H54 (cell line): ENCODE results near the gene PGAP3.
A peak's percentile ranks its signal among the peaks of the same experiment; 100 is the strongest.
"Not testable (repeated sequence)": the region's sequence is repeated elsewhere in the genome, so short reads cannot be mapped to it uniquely, and the experiment has no call there.

Experiments
- DNase-seq: peaks from one replicate; pipeline ENCODE4 v3.0.0; 2011; ENCODE audit warnings: low spot score, mixed read lengths; ENCODE audit not compliant: insufficient read length
- FAIRE-seq: peaks from 3 replicates; lab custom pipeline; 2011; peaks lifted over from hg19 to GRCh38; lab: Jason Lieb, UNC
- POLR2A ChIP-seq: IDR thresholded peaks from 2 replicates; pipeline ENCODE4 v1.6.1; 2011; ENCODE audit warnings: low read depth, mild to moderate bottlenecking, low read length

The PGAP3 gene, protein sequence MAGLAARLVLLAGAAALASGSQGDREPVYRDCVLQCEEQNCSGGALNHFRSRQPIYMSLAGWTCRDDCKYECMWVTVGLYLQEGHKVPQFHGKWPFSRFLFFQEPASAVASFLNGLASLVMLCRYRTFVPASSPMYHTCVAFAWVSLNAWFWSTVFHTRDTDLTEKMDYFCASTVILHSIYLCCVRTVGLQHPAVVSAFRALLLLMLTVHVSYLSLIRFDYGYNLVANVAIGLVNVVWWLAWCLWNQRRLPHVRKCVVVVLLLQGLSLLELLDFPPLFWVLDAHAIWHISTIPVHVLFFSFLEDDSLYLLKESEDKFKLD

DNA sequence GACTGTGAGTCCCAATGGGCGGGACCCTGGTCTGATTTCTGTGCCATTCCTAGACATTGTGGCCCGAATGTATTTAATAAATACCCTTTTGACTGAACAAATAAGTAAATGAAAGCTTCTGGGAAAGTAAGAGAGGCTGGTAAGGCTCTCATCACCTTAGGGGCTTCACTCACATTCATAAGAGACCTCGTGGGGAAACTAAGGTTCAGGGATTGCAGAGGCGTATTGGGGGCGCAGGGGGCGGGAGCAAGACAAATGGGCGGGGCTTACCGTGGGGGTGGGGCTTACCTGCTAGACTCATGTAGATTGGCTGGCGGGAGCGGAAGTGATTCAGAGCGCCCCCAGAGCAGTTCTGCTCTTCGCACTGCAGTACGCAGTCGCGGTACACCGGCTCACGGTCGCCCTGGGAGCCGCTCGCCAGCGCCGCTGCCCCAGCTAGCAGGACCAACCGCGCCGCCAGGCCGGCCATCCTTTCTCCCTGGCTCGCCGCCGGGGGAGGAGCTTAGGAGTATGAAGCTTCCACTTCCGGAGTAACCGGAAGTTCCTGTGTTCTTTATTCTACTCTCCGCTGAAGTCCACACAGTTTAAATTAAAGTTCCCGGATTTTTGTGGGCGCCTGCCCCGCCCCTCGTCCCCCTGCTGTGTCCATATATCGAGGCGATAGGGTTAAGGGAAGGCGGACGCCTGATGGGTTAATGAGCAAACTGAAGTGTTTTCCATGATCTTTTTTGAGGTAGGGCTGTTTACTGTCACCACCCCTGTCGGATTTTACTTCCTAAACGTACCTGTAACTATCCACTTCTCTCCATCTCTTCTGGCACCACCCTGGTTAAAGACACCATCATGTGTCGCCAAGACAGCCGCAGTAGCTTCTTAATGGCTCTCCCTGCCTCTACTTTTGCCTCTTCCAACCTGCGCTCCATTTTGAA is at the start of gene PGAP3:
Gene PGAP3 (minus strand): TSS at position 512 of the 929 bp plus-strand sequence. CDS start 43 bp downstream, at position 469.
- TF ChIP-seq POLR2A = peak; percentile 67
- FAIRE-seq (no peak), DNase-seq (peak; percentile 94)

DNA sequence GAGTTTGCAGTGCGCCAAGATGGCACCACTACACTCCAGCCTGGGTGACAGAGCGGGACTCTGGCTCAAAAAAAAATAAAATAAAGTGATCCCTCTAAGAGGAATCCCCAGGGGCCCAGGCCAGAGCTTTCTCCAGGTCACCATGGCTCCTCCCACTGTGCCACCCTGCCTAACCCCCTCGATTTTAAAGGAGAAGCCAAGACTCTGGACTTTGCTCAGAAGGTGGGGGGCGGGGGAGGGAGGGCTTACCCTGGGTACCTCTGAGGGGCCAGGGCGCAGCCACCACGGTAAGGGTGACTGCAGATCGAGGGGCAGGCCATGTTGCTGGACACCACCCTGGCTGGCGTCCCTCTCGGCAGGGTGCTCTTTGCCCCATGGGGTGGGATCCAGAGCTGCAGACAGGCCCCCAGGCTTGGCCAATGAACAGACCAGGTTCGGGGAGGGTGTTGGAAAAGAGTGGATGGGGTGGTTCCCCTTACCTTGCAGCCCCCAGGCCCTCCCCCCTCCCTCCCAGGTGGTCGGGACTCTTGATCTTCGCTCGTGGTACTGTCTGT is 49.4 kb upstream of the PGAP3 start:
- FAIRE-seq (no peak), DNase-seq (no peak)
- TF ChIP-seq POLR2A = no peak

DNA sequence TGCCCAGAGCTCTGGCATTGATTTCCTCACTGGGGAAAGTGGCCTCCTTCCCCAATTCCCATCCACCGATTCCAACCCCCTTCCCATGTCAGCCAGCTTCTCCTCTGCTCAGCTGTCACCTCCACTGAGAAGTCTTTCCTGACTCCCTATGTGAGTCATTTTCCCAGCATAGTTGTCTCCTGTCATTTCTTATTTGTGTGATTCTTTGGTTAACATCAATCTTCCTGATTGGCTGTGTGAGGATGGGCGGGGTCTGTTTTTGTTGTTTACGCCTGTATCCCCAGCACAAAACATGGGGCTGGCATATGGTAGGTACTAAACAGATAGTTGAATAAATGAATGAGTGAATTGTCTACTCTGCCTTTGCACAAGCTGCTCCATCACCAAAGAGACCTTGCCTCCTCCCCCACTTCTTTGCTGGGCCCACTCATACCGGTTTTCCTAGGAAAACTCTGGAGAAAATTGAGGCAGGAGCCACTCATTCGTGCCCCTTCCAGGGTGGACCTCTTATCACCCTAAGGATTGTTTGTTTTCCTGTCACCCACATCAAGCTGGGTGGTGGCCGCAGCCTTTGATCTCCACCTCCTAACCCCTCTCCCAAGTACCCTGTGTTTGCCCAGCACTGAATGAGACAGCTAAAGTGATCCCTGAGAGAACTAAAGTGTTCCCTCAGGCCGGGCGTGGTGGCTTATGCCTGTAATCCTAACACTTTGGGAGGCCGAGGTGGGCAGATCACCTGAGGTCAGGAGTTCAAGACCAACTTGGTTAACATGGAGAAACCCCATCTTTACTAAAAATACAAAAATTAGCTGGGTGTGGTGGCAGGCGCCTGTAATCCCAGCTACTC is 48.7 kb upstream of the PGAP3 start:
- TF ChIP-seq POLR2A = no peak
- DNase-seq (peak; percentile 44), FAIRE-seq (no peak)

DNA sequence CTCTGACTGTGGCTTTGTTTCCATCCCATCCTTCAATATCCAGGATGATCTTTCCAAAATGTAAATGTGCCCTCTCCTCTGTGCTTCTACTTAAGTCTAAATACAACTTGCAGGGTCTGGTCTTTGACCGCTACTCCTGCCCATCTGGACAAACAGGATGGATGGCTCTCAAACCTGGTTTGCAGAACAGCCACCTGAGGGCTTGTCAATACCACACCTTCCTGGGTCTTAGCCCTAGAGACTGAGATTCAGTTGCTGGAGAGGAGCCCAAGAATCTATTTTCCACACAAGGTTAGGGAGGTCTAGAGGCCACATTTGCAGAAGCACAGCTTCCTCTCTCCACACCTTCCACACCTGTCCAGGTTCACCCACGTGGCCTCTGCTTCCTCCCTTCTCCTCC is 48.0 kb upstream of the PGAP3 start:
- no peak for TF ChIP-seq POLR2A
- no peak for DNase-seq
- no peak for FAIRE-seq

DNA sequence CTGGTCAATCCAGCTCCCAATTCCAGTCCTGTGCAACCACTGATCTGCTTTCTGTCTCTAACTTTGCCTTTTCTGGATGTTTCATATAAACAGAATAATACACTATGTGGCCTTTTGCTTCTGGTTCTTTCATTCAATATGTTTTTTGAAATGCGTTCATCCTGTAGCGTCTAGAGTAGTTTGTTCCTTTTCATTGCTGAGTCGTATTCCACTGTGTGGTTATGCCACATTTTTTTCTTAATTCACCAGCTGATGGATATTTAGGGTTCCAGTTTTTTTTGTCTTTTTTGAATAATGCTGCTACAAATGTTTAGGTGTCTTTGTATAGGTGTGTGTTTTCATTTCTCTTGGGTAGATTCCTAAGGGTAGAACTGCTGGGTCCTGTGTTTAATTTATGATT is 44.7 kb upstream of the PGAP3 start:
- no peak for TF ChIP-seq POLR2A
- no peak for FAIRE-seq
- DNase-seq = no peak

DNA sequence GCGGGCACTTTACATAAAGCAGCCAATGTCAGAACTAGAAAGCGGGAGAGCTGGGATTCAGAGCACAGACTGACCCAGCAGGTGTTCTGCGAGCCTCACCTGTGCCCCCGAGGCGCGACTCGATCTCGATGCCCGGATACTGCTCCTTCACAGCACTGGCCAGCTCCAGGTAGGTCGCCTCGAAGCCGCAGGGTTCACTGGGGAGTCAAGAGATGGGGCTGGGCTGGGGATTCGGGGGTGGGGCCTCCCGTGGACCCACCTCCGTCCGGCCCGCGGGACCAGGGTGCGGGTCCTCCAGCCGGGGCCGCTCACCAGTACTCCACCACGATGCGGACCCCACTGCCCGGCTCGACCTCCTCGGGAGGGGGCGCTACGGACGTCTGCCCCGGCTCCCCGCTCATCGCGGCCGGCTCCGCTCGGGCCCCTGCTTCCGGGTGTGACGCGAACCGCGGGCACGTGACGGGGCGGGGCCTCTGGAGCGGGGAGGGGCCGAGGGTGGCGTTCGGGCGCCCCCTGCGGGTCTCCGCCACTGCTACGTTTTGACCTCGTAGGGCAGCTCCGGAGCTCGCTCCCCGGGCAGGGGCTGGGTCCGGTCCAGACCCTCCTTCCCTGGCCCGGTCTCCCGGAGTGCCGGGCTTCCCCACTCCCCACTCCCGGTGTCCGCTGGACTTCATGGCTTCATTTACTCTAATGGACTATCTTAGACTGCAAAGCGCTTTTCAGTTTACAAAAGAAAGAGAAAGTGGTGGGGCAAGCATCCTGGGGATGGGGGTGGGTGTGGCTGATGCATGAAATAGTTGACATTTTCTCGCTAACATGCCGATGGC is 42.5 kb upstream of the PGAP3 start, which contains the start of gene MIEN1:
Gene MIEN1 (minus strand): TSS at position 438 of the 827 bp plus-strand sequence. CDS start 37 bp downstream, at position 401.
- DNase-seq (peak; percentile 91), FAIRE-seq (no peak)
- TF ChIP-seq POLR2A = peak; percentile 77

DNA sequence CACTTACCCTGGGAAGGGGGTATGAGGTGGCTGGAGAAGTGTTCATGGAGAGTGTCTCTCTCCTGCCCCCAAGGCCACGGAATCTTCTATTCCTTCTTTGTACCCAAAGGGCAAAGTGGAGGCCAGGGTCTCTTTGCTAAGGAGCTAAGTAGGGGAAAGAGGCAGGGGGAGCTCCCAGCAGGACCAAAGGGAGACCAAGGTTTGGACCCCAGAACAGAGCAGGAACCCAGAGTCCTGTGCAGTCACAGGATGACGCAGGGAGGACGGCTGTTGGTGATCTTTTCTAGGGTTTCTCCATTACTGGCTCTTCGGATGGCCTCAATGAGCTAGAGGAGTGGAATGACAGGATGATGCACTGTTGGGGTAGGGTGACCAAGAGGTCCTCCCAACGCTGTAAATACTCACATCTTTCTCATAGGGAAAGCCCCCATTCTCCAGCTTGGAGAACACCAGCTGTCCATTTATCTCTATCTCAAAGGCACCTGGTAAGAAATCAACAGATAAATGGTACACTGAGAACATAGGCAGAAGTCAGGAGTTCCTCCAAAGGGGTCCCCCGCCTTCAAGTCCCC is 41.5 kb upstream of the PGAP3 start:
- TF ChIP-seq POLR2A = no peak
- FAIRE-seq = no peak
- no peak for DNase-seq

DNA sequence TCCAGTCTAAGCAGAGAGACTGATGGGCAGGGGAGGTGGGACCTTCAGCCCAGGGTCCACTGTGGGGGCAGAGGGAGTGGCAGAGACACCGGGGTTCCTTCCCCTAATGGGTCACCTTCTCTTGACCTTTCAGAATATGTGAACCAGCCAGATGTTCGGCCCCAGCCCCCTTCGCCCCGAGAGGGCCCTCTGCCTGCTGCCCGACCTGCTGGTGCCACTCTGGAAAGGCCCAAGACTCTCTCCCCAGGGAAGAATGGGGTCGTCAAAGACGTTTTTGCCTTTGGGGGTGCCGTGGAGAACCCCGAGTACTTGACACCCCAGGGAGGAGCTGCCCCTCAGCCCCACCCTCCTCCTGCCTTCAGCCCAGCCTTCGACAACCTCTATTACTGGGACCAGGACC is 39.7 kb upstream of the PGAP3 start:
- TF ChIP-seq POLR2A = no peak
- FAIRE-seq (no peak), DNase-seq (no peak)

DNA sequence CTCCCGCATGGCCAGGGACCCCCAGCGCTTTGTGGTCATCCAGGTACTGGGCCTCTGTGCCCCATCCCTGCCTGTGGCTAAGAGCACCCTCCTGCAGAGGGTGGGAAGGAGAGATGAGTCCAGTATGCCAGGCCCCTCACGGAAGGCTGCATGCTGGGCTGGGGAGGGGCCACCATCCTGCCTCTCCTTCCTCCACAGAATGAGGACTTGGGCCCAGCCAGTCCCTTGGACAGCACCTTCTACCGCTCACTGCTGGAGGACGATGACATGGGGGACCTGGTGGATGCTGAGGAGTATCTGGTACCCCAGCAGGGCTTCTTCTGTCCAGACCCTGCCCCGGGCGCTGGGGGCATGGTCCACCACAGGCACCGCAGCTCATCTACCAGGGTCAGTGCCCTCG is 38.8 kb upstream of the PGAP3 start:
- no peak for DNase-seq
- no peak for TF ChIP-seq POLR2A
- FAIRE-seq = no peak

DNA sequence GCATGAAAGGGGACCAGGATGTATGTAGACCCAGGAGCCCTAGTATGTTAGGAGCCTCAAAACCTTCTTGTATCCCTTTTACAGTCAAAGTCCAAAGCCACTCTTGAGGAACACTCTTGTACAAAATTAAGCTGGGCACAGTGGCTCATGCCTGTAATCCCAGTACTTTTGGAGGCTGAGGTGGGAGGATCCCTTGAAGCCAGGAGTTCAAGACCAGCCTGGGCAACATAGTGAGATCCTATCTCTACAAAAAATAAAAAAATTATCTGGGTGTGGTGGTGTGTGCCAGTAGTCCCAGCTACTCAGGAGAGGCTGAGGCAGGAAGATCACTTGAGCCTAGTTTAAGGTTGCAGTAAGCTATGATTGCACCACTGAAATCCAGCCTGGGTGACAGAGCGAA is 38.1 kb upstream of the PGAP3 start:
- DNase-seq, FAIRE-seq: not testable (repeated sequence)

DNA sequence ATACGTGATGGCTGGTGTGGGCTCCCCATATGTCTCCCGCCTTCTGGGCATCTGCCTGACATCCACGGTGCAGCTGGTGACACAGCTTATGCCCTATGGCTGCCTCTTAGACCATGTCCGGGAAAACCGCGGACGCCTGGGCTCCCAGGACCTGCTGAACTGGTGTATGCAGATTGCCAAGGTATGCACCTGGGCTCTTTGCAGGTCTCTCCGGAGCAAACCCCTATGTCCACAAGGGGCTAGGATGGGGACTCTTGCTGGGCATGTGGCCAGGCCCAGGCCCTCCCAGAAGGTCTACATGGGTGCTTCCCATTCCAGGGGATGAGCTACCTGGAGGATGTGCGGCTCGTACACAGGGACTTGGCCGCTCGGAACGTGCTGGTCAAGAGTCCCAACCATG is 36.9 kb upstream of the PGAP3 start:
- FAIRE-seq = no peak
- no peak for TF ChIP-seq POLR2A
- DNase-seq = no peak

DNA sequence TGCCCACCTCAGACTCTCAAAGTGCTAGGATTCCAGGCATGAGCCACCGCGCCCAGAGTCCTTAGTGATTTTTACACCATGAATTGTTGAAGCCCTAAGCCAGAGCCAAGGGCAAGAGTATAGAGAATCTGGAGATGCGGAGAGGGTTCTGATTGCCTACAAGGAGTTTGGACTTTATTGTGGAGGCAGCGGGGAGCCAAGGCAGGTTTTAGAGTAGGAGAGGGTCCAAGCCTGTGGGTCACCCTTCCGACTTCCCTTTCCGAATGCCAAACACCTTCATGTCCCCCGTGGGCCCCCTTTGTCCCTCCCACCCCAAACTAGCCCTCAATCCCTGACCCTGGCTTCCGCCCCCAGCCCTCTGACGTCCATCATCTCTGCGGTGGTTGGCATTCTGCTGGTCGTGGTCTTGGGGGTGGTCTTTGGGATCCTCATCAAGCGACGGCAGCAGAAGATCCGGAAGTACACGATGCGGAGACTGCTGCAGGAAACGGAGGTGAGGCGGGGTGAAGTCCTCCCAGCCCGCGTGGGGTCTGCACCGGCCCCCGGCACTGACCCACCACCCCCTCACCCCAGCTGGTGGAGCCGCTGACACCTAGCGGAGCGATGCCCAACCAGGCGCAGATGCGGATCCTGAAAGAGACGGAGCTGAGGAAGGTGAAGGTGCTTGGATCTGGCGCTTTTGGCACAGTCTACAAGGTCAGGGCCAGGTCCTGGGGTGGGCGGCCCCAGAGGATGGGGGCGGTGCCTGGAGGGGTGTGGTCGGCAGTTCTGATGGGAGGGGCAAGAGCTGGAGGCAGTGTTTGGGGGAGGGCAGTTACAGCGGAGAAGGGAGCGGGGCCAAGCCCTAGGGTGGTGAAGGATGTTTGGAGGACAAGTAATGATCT is 35.4 kb upstream of the PGAP3 start:
- no peak for TF ChIP-seq POLR2A
- FAIRE-seq (no peak), DNase-seq (peak; percentile 45)
